H1 (cell line): ENCODE measurements around the gene COASY. TPM values are rescaled to one million over a fixed set of nuclear protein-coding genes. Genes with fewer than 3 reads are reported as not detected.
"Not testable (repeated sequence)": the region's sequence is repeated elsewhere in the genome, so short reads cannot be mapped to it uniquely, and the experiment has no call there.

Experiments used
- CTCF ChIA-PET: fragments of 300-600 bp; sonication (Branson Sonifier 250); formaldehyde crosslinking; loops from one replicate; lab custom pipeline; 2021; ENCODE audit not compliant: partially characterized antibody; lab: Charles Lee
- POLR2A ChIA-PET: fragments of 300-600 bp; sonication (Branson Sonifier 250); formaldehyde crosslinking; loops from one replicate; lab custom pipeline; 2021; ENCODE audit warnings: inconsistent platforms; ENCODE audit not compliant: partially characterized antibody; lab: Charles Lee
- DNase-seq, 2 experiments: peaks; one replicate each; pipeline versions ENCODE4 v3.0.0 to v3.0.0-alpha.2; 2010 to 2022; ENCODE audit warnings: low spot score in 2 of 2, low read depth in 1 of 2, mixed read lengths in 1 of 2
- FAIRE-seq: peaks from 2 replicates; lab custom pipeline; 2011; peaks lifted over from hg19 to GRCh38; lab: Jason Lieb, UNC
- H2AFZ ChIP-seq: 2 replicates; pipeline ENCODE4 v1.8.1; 2012; ENCODE audit warnings: low read length, inconsistent platforms
- H2AK5ac ChIP-seq: 2 replicates; pipeline ENCODE4 v1.6.1; 2013; ENCODE audit warnings: low read depth, low read length
- H2BK120ac ChIP-seq: replicated peaks from 2 replicates; pipeline ENCODE3; 2013; ENCODE audit warnings: low read depth, low read length, inconsistent platforms
- H2BK12ac ChIP-seq: 2 replicates; pipeline ENCODE4 v1.6.1; 2013; ENCODE audit warnings: low read depth, low read length
- H2BK15ac ChIP-seq: 2 replicates; pipeline ENCODE4 v1.6.1; 2013; ENCODE audit warnings: low read length
- H2BK20ac ChIP-seq: 2 replicates; pipeline ENCODE4 v1.6.1; 2013; ENCODE audit warnings: low read length
- H2BK5ac ChIP-seq: 2 replicates; pipeline ENCODE4 v1.6.1; 2013; ENCODE audit warnings: low read depth, low read length
- H3K14ac ChIP-seq: 2 replicates; pipeline ENCODE4 v1.6.1; 2013; ENCODE audit warnings: inconsistent platforms; ENCODE audit not compliant: insufficient read length
- H3K18ac ChIP-seq: 2 replicates; pipeline ENCODE4 v1.6.1; 2013; ENCODE audit warnings: low read length; ENCODE audit errors: extremely low read depth
- H3K23ac ChIP-seq: 2 replicates; pipeline ENCODE4 v1.6.1; 2013; ENCODE audit warnings: inconsistent platforms; ENCODE audit not compliant: insufficient read length
- H3K23me2 ChIP-seq: 2 replicates; pipeline ENCODE4 v1.6.1; 2013; ENCODE audit warnings: low read depth, low read length
- H3K27ac ChIP-seq: 2 replicates; pipeline ENCODE4 v1.6.1; 2011; ENCODE audit warnings: low read depth, low read length, inconsistent platforms
- H3K27me3 ChIP-seq, 4 experiments: replicated peaks in 1 of 4; 1 replicate in 1 of 4; 2 replicates in 3 of 4; pipeline versions ENCODE4 v1.6.1 to v1.8.1; 2011 to 2013; ENCODE audit warnings: low read length in 3 of 4, mild to moderate bottlenecking in 3 of 4, inconsistent platforms in 2 of 4, mixed read lengths in 2 of 4, moderate library complexity in 1 of 4; ENCODE audit not compliant: control insufficient read depth in 3 of 4, insufficient read depth in 3 of 4; ENCODE audit errors: extremely low read depth in 1 of 4
- H3K36me3 ChIP-seq, 4 experiments: 2 replicates each; pipeline versions ENCODE4 v1.6.1 to v1.8.1; 2011 to 2013; ENCODE audit warnings: mild to moderate bottlenecking in 4 of 4, low read length in 3 of 4, moderate library complexity in 2 of 4, control low read depth in 1 of 4, inconsistent platforms in 1 of 4; ENCODE audit not compliant: insufficient read depth in 4 of 4, control insufficient read depth in 2 of 4
- H3K4ac ChIP-seq: replicated peaks from 2 replicates; pipeline ENCODE3; 2013; ENCODE audit warnings: low read length, low read depth, mixed read lengths, inconsistent platforms; ENCODE audit not compliant: insufficient read length
- H3K4me1 ChIP-seq, 4 experiments: replicated peaks in 1 of 4; 1 replicate in 1 of 4; 2 replicates in 3 of 4; pipeline versions ENCODE4 v1.6.1 to v1.8.1; 2011 to 2013; ENCODE audit warnings: low read length in 3 of 4, inconsistent platforms in 2 of 4, mixed read lengths in 1 of 4; ENCODE audit not compliant: insufficient read depth in 4 of 4, control insufficient read depth in 3 of 4
- H3K4me2 ChIP-seq, 2 experiments: 2 replicates each; pipeline versions ENCODE4 v1.6.1 to v1.8.1; 2011 to 2013; ENCODE audit warnings: low read depth in 2 of 2, low read length in 2 of 2, control low read depth in 1 of 2, inconsistent platforms in 1 of 2, mild to moderate bottlenecking in 1 of 2; ENCODE audit not compliant: insufficient read depth in 1 of 2
- H3K4me3 ChIP-seq, 4 experiments: fragments of 200-600, 300-600 bp in 1 of 4; sonication (generic), shearing (Covaris generic), sonication (Bioruptor Twin) in 1 of 4; 2 replicates each; pipeline versions ENCODE4 v1.5.1 to v1.8.1; 2011 to 2016; ENCODE audit warnings: low read length in 4 of 4, low read depth in 3 of 4, control low read depth in 2 of 4, inconsistent platforms in 2 of 4, mild to moderate bottlenecking in 2 of 4, mixed read lengths in 1 of 4, moderate library complexity in 1 of 4; ENCODE audit not compliant: insufficient read depth in 2 of 4; ENCODE audit errors: extremely low read depth in 1 of 4
- H3K56ac ChIP-seq: replicated peaks from 2 replicates; pipeline ENCODE3; 2013; ENCODE audit warnings: low read depth, mild to moderate bottlenecking, mixed read lengths, low read length, inconsistent platforms; ENCODE audit not compliant: insufficient read length
- H3K79me1 ChIP-seq: 2 replicates; pipeline ENCODE4 v1.6.1; 2013; ENCODE audit warnings: low read depth, low read length, control low read depth
- H3K79me2 ChIP-seq, 2 experiments: 2 replicates each; pipeline versions ENCODE4 v1.6.1 to v1.8.1; 2012 to 2013; ENCODE audit warnings: low read length in 2 of 2, mild to moderate bottlenecking in 2 of 2, inconsistent platforms in 1 of 2; ENCODE audit not compliant: insufficient read depth in 2 of 2, control insufficient read depth in 1 of 2
- H3K9ac ChIP-seq, 4 experiments: replicated peaks in 1 of 4; 1 replicate in 1 of 4; 2 replicates in 3 of 4; pipeline versions ENCODE4 v1.6.1 to v1.8.1; 2011 to 2013; ENCODE audit warnings: low read depth in 3 of 4, low read length in 3 of 4, control low read depth in 2 of 4, mild to moderate bottlenecking in 2 of 4, moderate library complexity in 2 of 4, inconsistent platforms in 1 of 4; ENCODE audit errors: extremely low read depth in 1 of 4
- H3K9me3 ChIP-seq, 2 experiments: 2 replicates each; pipeline versions ENCODE4 v1.6.1 to v1.8.1; 2012 to 2013; ENCODE audit warnings: mild to moderate bottlenecking in 2 of 2, moderate library complexity in 2 of 2, control low read depth in 1 of 2, inconsistent platforms in 1 of 2, low read depth in 1 of 2, low read length in 1 of 2, mixed read lengths in 1 of 2; ENCODE audit not compliant: insufficient read depth in 2 of 2
- H4K20me1 ChIP-seq, 2 experiments: replicated peaks in 1 of 2; 2 replicates each; pipeline versions ENCODE3 to v1.8.1; 2011 to 2013; ENCODE audit warnings: inconsistent platforms in 2 of 2, low read length in 2 of 2, mild to moderate bottlenecking in 1 of 2; ENCODE audit not compliant: insufficient read depth in 2 of 2, control insufficient read depth in 1 of 2
- H4K5ac ChIP-seq: 2 replicates; pipeline ENCODE4 v1.6.1; 2013; ENCODE audit warnings: low read length, low read depth, mixed read lengths, inconsistent platforms; ENCODE audit not compliant: insufficient read length
- H4K8ac ChIP-seq: 2 replicates; pipeline ENCODE4 v1.8.0; 2013; ENCODE audit warnings: mild to moderate bottlenecking, moderate library complexity, low read length, inconsistent platforms; ENCODE audit not compliant: insufficient read depth; ENCODE audit errors: extremely low read depth
- H4K91ac ChIP-seq: replicated peaks from 2 replicates; pipeline ENCODE3; 2013; ENCODE audit warnings: low read length, mixed read lengths, inconsistent platforms; ENCODE audit not compliant: insufficient read length
- CTCF ChIP-seq, 3 experiments: IDR thresholded peaks; 1 replicate in 2 of 3; 2 replicates in 1 of 3; pipeline versions ENCODE4 v1.5.1 to v1.6.1; 2011; ENCODE audit warnings: low read length in 3 of 3, mild to moderate bottlenecking in 3 of 3, inconsistent platforms in 2 of 3, low read depth in 1 of 3, moderate library complexity in 1 of 3; ENCODE audit not compliant: insufficient read depth in 1 of 3; ENCODE audit errors: control extremely low read depth in 1 of 3
- WGBS, 2 experiments: shearing (Covaris generic) in 1 of 2; methylation state at CpG; one replicate each; pipeline versions ENCODE4 v1.1.6 to v1.1.7; 2013 to 2015; ENCODE audit warnings: low lambda C conversion rate in 2 of 2, mixed read lengths in 2 of 2, inconsistent platforms in 1 of 2, low coverage in 1 of 2, missing lambda C conversion rate in 1 of 2; ENCODE audit not compliant: insufficient replicate concordance in 2 of 2, insufficient coverage in 1 of 2, insufficient read length in 1 of 2; ENCODE audit errors: extremely low coverage in 1 of 2, missing lambda C conversion rate in 1 of 2; 5-methylcytosine and 5-hydroxymethylcytosine counted together
- polyA plus RNA-seq, 7 experiments: library from polyadenylated mRNA; depleted of rRNA in 3 of 7; stranded (reverse) in 5 of 7; unstranded in 2 of 7; fragments of >200 nt in 5 of 7; fragments of 200-250 nt in 2 of 7; gene quantifications; 1 replicate in 5 of 7; 2 replicates in 1 of 7; 4 replicates in 1 of 7; pipeline versions ENCODE4 v1.2.1 to v1.2.3, GENCODE V29; 2011 to 2013; ENCODE audit warnings: missing spikeins in 2 of 7, mixed read lengths in 2 of 7
- total RNA-seq: library from RNA; stranded (reverse); fragmentation: NEBNext Ultra II Directional; extraction: Animal tissue kit (Norgen Biotek cat#: 25700); gene quantifications from 2 replicates; pipeline ENCODE4 v1.2.1, GENCODE V29; 2021

COASY gene
- total and polyA plus RNA-seq, 2 of the 8 experiments (the other 6 are each of a cell fraction or from before 2014, with no cell fraction given) = 64.5 to 100 TPM

GRCh38 chr17:42555961-42556617, 5.9 kb upstream of the COASY start:
- H3K27me3 ChIP-seq, H2AFZ ChIP-seq, H2BK15ac ChIP-seq, H3K56ac ChIP-seq, H3K79me2 ChIP-seq, H4K20me1 ChIP-seq, H3K18ac ChIP-seq, H3K4me2 ChIP-seq, H4K91ac ChIP-seq, H4K8ac ChIP-seq, H2BK5ac ChIP-seq, H3K79me1 ChIP-seq, H2BK12ac ChIP-seq, H2BK20ac ChIP-seq, H3K36me3 ChIP-seq, H3K9ac ChIP-seq, H3K27ac ChIP-seq, H2BK120ac ChIP-seq, H3K14ac ChIP-seq, H3K4ac ChIP-seq, H3K4me1 ChIP-seq, CTCF ChIA-PET, H2AK5ac ChIP-seq, H3K23me2 ChIP-seq, H3K4me3 ChIP-seq, H3K23ac ChIP-seq, H3K9me3 ChIP-seq, H4K5ac ChIP-seq: not testable (repeated sequence)
- POLR2A ChIA-PET = interaction anchor here (0.9 kb wide), 1 partner anchor 17 kb away, joined by 3 read pairs; no protein-coding TSS in a partner anchor
- FAIRE-seq = peak; percentile 87
- peak; percentile 4 to 37 (median 8); a peak in 2 of 4 replicates for TF ChIP-seq CTCF (IDR thresholded peaks at IDR 0.05; ENCODE audit: control extremely low read depth in 1 of 3, insufficient read depth in 1 of 3, low read depth in 1 of 3, low read length in 3 of 3)
- 42% methylated on average over 5 of the region's 5 CpGs; no CpG with 5 or more reads in 1 of the 2 experiments for WGBS, 2 experiments
- peak in 1 of 2 experiments; percentile 80 for DNase-seq
